GM23338 (cell line): ENCODE results near the gene NANS. TPM values are rescaled to one million over a fixed set of nuclear protein-coding genes. Genes with fewer than 3 reads are reported as not detected.

Source experiments
- ATAC-seq: fragments of 200-7000 bp; cut with Tn5 transposase; 3 replicates; pipeline ENCODE4 v1.9.1; 2020
- DNase-seq: peaks from one replicate; pipeline ENCODE4 v3.0.0-alpha.2; 2015; ENCODE audit warnings: low spot score
- H2AFZ ChIP-seq: fragments of 200-600 bp; sonication (generic); 2 replicates; pipeline ENCODE4 v1.8.0; 2016; ENCODE audit warnings: antibody characterized with exemption, mild to moderate bottlenecking, moderate library complexity
- H3F3A ChIP-seq: fragments of 200-600 bp; sonication (generic); replicated peaks from 2 replicates; pipeline ENCODE4 v1.8.0; 2017; ENCODE audit warnings: antibody characterized with exemption, mixed run types, low read depth
- H3K27ac ChIP-seq: fragments of 200-600 bp; sonication (generic); 2 replicates; pipeline ENCODE4 v1.6.1; 2016; ENCODE audit warnings: low read depth
- H3K27me3 ChIP-seq: fragments of 200-600 bp; sonication (generic); 2 replicates; pipeline ENCODE4 v1.8.0; 2016; ENCODE audit warnings: mild to moderate bottlenecking, mixed run types, moderate library complexity; ENCODE audit not compliant: insufficient read depth
- H3K36me3 ChIP-seq: fragments of 200-600 bp; sonication (generic); 2 replicates; pipeline ENCODE4 v1.8.0; 2016; ENCODE audit warnings: mild to moderate bottlenecking; ENCODE audit not compliant: insufficient read depth
- H3K4me1 ChIP-seq: fragments of 200-600 bp; sonication (generic); 2 replicates; pipeline ENCODE4 v1.8.0; 2016; ENCODE audit warnings: mild to moderate bottlenecking, moderate library complexity; ENCODE audit not compliant: insufficient read depth
- H3K4me2 ChIP-seq: fragments of 200-600 bp; sonication (generic); 2 replicates; pipeline ENCODE4 v1.7.1; 2017; ENCODE audit warnings: mixed run types
- H3K4me3 ChIP-seq: fragments of 200-600 bp; sonication (generic); 2 replicates; pipeline ENCODE4 v1.6.1; 2016; ENCODE audit warnings: mixed run types
- H3K79me2 ChIP-seq: fragments of 200-600 bp; sonication (generic); replicated peaks from 2 replicates; pipeline ENCODE4 v1.8.0; 2017; ENCODE audit warnings: mild to moderate bottlenecking; ENCODE audit not compliant: insufficient read depth
- H3K9me2 ChIP-seq: fragments of 200-600 bp; sonication (generic); 2 replicates; pipeline ENCODE4 v1.8.0; 2017; ENCODE audit not compliant: insufficient read depth
- H4K20me1 ChIP-seq: fragments of 200-600 bp; sonication (generic); replicated peaks from 2 replicates; pipeline ENCODE4 v1.8.0; 2017; ENCODE audit warnings: mild to moderate bottlenecking; ENCODE audit not compliant: insufficient read depth
- H3K27ac Mint-ChIP-seq: 2 replicates; pipeline ENCODE4 v1.8.0; 2020; ENCODE audit warnings: inconsistent platforms, mild to moderate bottlenecking, moderate library complexity, mixed read lengths
- H3K27me3 Mint-ChIP-seq: 3 replicates; pipeline ENCODE4 v1.8.0; 2022; ENCODE audit warnings: low read depth, mild to moderate bottlenecking, moderate library complexity, mixed read lengths, inconsistent platforms; ENCODE audit not compliant: insufficient read depth, poor library complexity
- H3K36me3 Mint-ChIP-seq: 3 replicates; pipeline ENCODE4 v1.8.0; 2021; ENCODE audit warnings: low read depth, mild to moderate bottlenecking, inconsistent platforms, moderate library complexity, mixed read lengths
- H3K4me1 Mint-ChIP-seq: 3 replicates; pipeline ENCODE4 v1.8.0; 2020; ENCODE audit warnings: mild to moderate bottlenecking, inconsistent platforms, mixed read lengths
- H3K4me3 Mint-ChIP-seq: 3 replicates; pipeline ENCODE4 v1.8.0; 2021; ENCODE audit warnings: moderate library complexity, mild to moderate bottlenecking, inconsistent platforms, mixed read lengths
- H3K9me3 Mint-ChIP-seq: 3 replicates; pipeline ENCODE4 v1.8.0; 2020; ENCODE audit warnings: moderate library complexity, mild to moderate bottlenecking, inconsistent platforms, mixed read lengths
- CREB1 ChIP-seq: fragments of 250-450 bp; sonication (Bioruptor Pico); IDR thresholded peaks from 2 replicates; pipeline ENCODE4 v1.5.0; 2020; ENCODE audit warnings: low read depth, mild to moderate bottlenecking, moderate library complexity
- CTCF ChIP-seq, 2 experiments: fragments of 200-600 bp in 1 of 2; sonication (generic) in 1 of 2; conservative IDR thresholded peaks; 2 replicates each; pipeline versions ENCODE4 v1.5.1 to v1.6.1; 2016 to 2017; ENCODE audit warnings: antibody characterized with exemption in 2 of 2, low read depth in 2 of 2, mild to moderate bottlenecking in 2 of 2, moderate library complexity in 1 of 2
- ETS1 ChIP-seq: IDR thresholded peaks from 2 replicates; pipeline ENCODE4 v1.6.1; 2016; ENCODE audit warnings: antibody characterized with exemption
- EZH2 ChIP-seq: fragments of 200-600 bp; sonication (generic); IDR thresholded peaks from one replicate; pipeline ENCODE4 v1.8.0; 2017; ENCODE audit warnings: antibody characterized with exemption, mild to moderate bottlenecking, low read depth; ENCODE audit not compliant: unreplicated experiment
- EZH2phosphoT487 ChIP-seq: fragments of 200-600 bp; sonication (generic); IDR thresholded peaks from one replicate; pipeline ENCODE4 v1.8.1; 2018; ENCODE audit warnings: antibody characterized with exemption; ENCODE audit not compliant: unreplicated experiment
- JUNB ChIP-seq: IDR thresholded peaks from one replicate; pipeline ENCODE4 v1.6.1; 2016; ENCODE audit warnings: antibody characterized with exemption; ENCODE audit not compliant: unreplicated experiment
- NANOG ChIP-seq: IDR thresholded peaks from 2 replicates; pipeline ENCODE4 v1.6.1; 2016; ENCODE audit warnings: antibody characterized with exemption, borderline replicate concordance
- POLR2AphosphoS5 ChIP-seq: IDR thresholded peaks from 2 replicates; pipeline ENCODE4 v1.6.1; 2016; ENCODE audit warnings: antibody characterized with exemption, low read depth
- REST ChIP-seq: IDR thresholded peaks from one replicate; pipeline ENCODE4 v1.6.1; 2018; ENCODE audit warnings: antibody characterized with exemption; ENCODE audit not compliant: unreplicated experiment
- STAT1 ChIP-seq: IDR thresholded peaks from one replicate; pipeline ENCODE4 v1.6.1; 2016; ENCODE audit warnings: antibody characterized with exemption; ENCODE audit not compliant: unreplicated experiment
- ZNF114 ChIP-seq: fragments of 250-450 bp; sonication (Bioruptor Pico); IDR thresholded peaks from 2 replicates; pipeline ENCODE4 v1.5.0; 2020; ENCODE audit warnings: mild to moderate bottlenecking, moderate library complexity
- ZNF331 ChIP-seq: fragments of 250-450 bp; sonication (Bioruptor Pico); IDR thresholded peaks from 2 replicates; pipeline ENCODE4 v1.5.0; 2020; ENCODE audit warnings: low read depth, mild to moderate bottlenecking, moderate library complexity
- ZNF462 ChIP-seq: fragments of 250-450 bp; sonication (Bioruptor Pico); IDR thresholded peaks from 2 replicates; pipeline ENCODE4 v1.5.0; 2020; ENCODE audit warnings: mild to moderate bottlenecking, moderate library complexity
- polyA plus RNA-seq: library from polyadenylated mRNA; unstranded; fragments of >200 nt; fragmentation: Nextera tagmentation; extraction: Ambion mirVana; gene quantifications from 2 replicates; pipeline ENCODE4 v1.2.1, GENCODE V29; 2016
- total RNA-seq: library from RNA; depleted of rRNA; stranded (reverse); fragments of >200 nt; shearing (Covaris generic); gene quantifications from 2 replicates; pipeline ENCODE4 v1.2.3, GENCODE V29; 2014

Gene NANS
- total and polyA plus RNA-seq, 2 experiments from 2014 or later: 67.3 to 77.4 TPM

DNA sequence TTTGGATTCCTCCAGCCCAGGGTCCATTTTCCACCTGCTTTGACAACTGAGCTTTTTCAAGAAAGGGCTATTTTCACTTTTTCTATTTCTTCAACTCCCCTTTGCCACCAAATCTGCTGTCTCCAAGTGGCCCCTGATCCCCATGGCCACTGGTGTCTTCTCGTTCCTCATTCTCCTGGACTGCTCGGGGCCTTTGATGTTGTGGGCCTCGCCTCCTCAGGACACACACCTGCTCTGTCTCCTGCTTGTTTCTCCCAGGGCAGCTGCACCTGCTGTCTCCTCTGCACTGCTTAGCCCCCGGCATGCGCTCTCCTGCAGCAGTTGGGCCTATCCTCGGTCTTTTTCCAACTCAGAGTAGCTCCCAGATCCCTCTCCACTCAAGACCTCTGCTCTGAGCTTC is 16.3 kb upstream of the NANS start:
- peaks cover 8% of the 10 kb centered on the region; the same call in 2 of the 3 replicates for H3K4me1 Mint-ChIP-seq
- Histone ChIP-seq H4K20me1 (no peaks in the 10 kb centered on the region), H3K9me2 (no peaks in the 10 kb centered on the region), H3K36me3 (no peaks in the 10 kb centered on the region), H3F3A (no peaks in the 10 kb centered on the region), H3K4me3 (no peak overlapping the region), H3K27me3 (no peaks in the 10 kb centered on the region), H3K79me2 (no peaks in the 10 kb centered on the region), H3K4me2 (no peak overlapping the region), H2AFZ (no peak overlapping the region), H3K27ac (no peak overlapping the region), H3K4me1 (no peaks in the 10 kb centered on the region)
- H3K9me3 Mint-ChIP-seq: no peaks in the 10 kb centered on the region
- no peak overlapping the region for H3K4me3 Mint-ChIP-seq
- no peaks in the 10 kb centered on the region for H3K36me3 Mint-ChIP-seq
- TF ChIP-seq ZNF331 (CRISPR knock-in tag) (no peak), ZNF114 (CRISPR knock-in tag) (no peak), POLR2AphosphoS5 (no peak), REST (no peak), EZH2phosphoT487 (no peak), JUNB (no peak), NANOG (no peak), CTCF (conservative IDR thresholded peaks at IDR 0.05; ENCODE audit: low read depth in 2 of 2) (no peak), EZH2 (no peak), ETS1 (no peak), ZNF462 (no peak), CREB1 (CRISPR knock-in tag) (no peak), STAT1 (no peak)
- H3K27me3 Mint-ChIP-seq: peaks cover 5% of the 10 kb centered on the region
- no peak for DNase-seq
- H3K27ac Mint-ChIP-seq: no peak overlapping the region
- no peak for ATAC-seq
